Stimulated activated naive B cell treated with anti-CD40 and anti-IgM and Interleukin-4, amounts not matched to agents 10 μg/mL and 1 μg/mL and 100 μg/mL, for 72 hours (primary cell): ENCODE results near the gene HDHD5.
A peak's percentile ranks its signal among the peaks of the same experiment; 100 is the strongest.

Experiments used
- ATAC-seq, 2 donors: fragments of 150-1000 bp; cut with Tn5 transposase; replicated peaks; 2 replicates each; pipeline ENCODE4 v1.10.0; 2021; ENCODE audit warnings: moderate library complexity in 1 of 2
- DNase-seq: peaks from one replicate; pipeline ENCODE4 v3.0.0; 2021
- H3K27ac Mint-ChIP-seq: one replicate; pipeline ENCODE4 v1.8.0; 2022; ENCODE audit warnings: mild to moderate bottlenecking, mixed read lengths
- H3K27me3 Mint-ChIP-seq, 2 donors: one replicate each; pipeline ENCODE4 v1.8.0; 2022; ENCODE audit warnings: mixed read lengths in 2 of 2
- H3K36me3 Mint-ChIP-seq, 2 donors: one replicate each; pipeline ENCODE4 v1.8.0; 2022; ENCODE audit warnings: mixed read lengths in 2 of 2, mild to moderate bottlenecking in 1 of 2
- H3K4me1 Mint-ChIP-seq, 2 donors: one replicate each; pipeline ENCODE4 v1.8.0; 2022; ENCODE audit warnings: mixed read lengths in 2 of 2, mild to moderate bottlenecking in 1 of 2
- H3K4me3 Mint-ChIP-seq, 2 donors: one replicate each; pipeline ENCODE4 v1.8.0; 2022; ENCODE audit warnings: mild to moderate bottlenecking in 2 of 2, mixed read lengths in 2 of 2, moderate library complexity in 1 of 2
- H3K9me3 Mint-ChIP-seq, 2 donors: one replicate each; pipeline ENCODE4 v1.8.0; 2022; ENCODE audit warnings: mixed read lengths in 2 of 2, mild to moderate bottlenecking in 1 of 2

HDHD5 gene

DNA sequence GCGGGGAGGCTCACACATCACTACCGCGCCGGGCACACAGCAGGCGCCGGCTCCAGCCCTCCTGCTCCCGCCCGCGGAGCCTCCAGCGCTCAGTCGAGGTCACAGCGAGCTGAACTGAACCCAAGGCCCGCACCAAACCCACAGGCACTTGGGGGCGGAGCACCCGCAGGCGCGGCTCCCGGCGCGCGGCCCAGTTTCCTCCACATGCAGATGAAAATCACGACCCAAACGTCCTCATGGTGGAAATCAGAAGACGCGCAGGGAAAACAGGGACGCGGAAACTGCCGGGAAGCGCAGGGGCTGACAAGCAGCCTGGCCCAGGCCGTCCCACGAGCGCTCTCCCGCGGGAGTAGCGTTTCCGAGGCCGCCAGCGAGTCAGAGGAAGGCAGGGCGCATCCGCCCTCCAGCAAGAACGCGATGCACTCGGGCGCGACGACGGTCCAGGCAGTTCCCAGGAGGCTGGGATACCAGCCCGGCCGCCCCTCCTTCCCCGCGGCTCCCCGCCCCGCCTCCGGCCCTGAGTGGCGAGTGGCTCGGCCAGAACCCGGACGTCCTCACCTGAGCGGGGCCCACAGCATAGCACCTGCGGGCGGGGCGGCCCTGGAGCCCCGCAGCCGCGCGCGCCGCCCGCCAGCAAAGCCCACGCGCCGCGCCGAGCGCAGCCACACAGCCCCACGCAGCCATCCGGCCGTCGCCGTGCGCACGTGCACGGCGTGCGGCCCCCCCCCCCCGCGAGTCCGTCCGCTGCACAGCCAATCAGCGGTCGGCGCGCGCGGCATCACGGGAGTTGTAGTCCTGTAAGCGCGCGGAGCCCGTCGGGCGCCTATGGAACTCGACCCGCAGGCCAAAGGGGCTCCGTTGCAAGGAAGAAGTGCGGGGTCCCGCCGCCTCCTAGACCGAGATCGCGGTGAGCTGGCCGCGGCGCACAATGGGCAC is at the start of gene HDHD5:
Gene HDHD5, minus strand, starts transcription at position 710 of the 936 bp plus-strand sequence. Its CDS starts 26 bp downstream, at position 684.
- Mint-ChIP-seq H3K36me3 (peaks cover 0 to 3% of the 10 kb centered on the region in 2 donors), H3K27me3 (no peaks in the 10 kb centered on the region), H3K4me3 (peak within 1 kb of the TSS; percentile 87 to 96), H3K4me1 (peaks cover 12 to 26% of the 10 kb centered on the region in 2 donors), H3K9me3 (no peaks in the 10 kb centered on the region), H3K27ac (peak within 1 kb of the TSS; percentile 93)
- peak; percentile 76 for DNase-seq
- peak; percentile 89 to 94 for ATAC-seq

- Mint-ChIP-seq H3K27ac (no peak overlapping the region), H3K27me3 (no peaks in the 10 kb centered on the region), H3K9me3 (no peaks in the 10 kb centered on the region), H3K4me3 (no peak overlapping the region), H3K36me3 (peaks cover 11 to 26% of the 10 kb centered on the region in 2 donors), H3K4me1 (peaks cover 0 to 2% of the 10 kb centered on the region in 2 donors)
- no peak for DNase-seq
- ATAC-seq: peak; percentile 60 to 62
Observed at GRCh38 chr22:17205432-17205831, 46.4 kb upstream of the HDHD5 start.

- H3K4me1 Mint-ChIP-seq: peaks cover 5% of the 10 kb centered on the region in 2 donors
- H3K27me3 Mint-ChIP-seq: no peaks in the 10 kb centered on the region
- no peaks in the 10 kb centered on the region for H3K9me3 Mint-ChIP-seq
- DNase-seq (no peak), ATAC-seq (no peak)
- H3K36me3 Mint-ChIP-seq: peaks cover 11 to 24% of the 10 kb centered on the region in 2 donors
- no peak overlapping the region for H3K4me3 Mint-ChIP-seq
- peak overlapping the region; percentile 2 for H3K27ac Mint-ChIP-seq
Observed at GRCh38 chr22:17201285-17201945, 42.3 kb upstream of the HDHD5 start.

GRCh38 chr22:17199003-17199731 is 40.1 kb upstream of the HDHD5 start:
- no peak for ATAC-seq
- no peaks in the 10 kb centered on the region for H3K27me3 Mint-ChIP-seq
- H3K36me3 Mint-ChIP-seq: peaks cover 11 to 24% of the 10 kb centered on the region in 2 donors
- H3K4me3 Mint-ChIP-seq: no peak overlapping the region
- peaks cover 10% of the 10 kb centered on the region in 2 donors for H3K4me1 Mint-ChIP-seq
- no peak for DNase-seq
- H3K9me3 Mint-ChIP-seq: no peaks in the 10 kb centered on the region
- H3K27ac Mint-ChIP-seq: no peak overlapping the region

GRCh38 chr22:17198170-17199002 is 39.3 kb upstream of the HDHD5 start:
- H3K9me3 Mint-ChIP-seq: no peaks in the 10 kb centered on the region
- H3K27ac Mint-ChIP-seq: no peak overlapping the region
- peaks cover 7 to 22% of the 10 kb centered on the region in 2 donors for H3K36me3 Mint-ChIP-seq
- no peak for DNase-seq
- peaks cover 10% of the 10 kb centered on the region in 2 donors for H3K4me1 Mint-ChIP-seq
- no peaks in the 10 kb centered on the region for H3K27me3 Mint-ChIP-seq
- no peak overlapping the region for H3K4me3 Mint-ChIP-seq
- ATAC-seq: no peak

DNA sequence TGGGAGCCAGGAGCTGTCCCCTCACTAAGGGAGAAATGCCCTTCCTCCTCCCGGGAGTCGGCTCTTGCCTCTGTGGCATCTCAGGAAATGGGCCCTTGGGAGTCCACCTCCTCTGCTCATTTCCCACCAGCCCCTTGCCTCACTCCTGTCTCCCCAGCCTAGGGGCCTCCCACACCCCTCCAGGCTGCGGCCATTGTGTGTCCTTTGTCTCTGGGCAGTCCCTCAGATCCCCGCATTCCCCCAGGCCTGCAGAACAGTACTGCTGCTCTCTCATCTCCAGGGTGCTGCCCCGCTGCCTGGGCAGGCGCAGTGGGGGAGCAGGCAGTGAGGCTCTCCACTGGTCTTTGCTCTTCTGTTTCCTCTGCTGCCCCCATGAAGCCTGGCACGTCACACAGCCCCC is 35.1 kb upstream of the HDHD5 start:
- no peak overlapping the region for H3K4me3 Mint-ChIP-seq
- H3K36me3 Mint-ChIP-seq: peaks cover 3 to 6% of the 10 kb centered on the region in 2 donors
- no peaks in the 10 kb centered on the region for H3K27me3 Mint-ChIP-seq
- no peak for ATAC-seq
- H3K27ac Mint-ChIP-seq: no peak overlapping the region
- H3K9me3 Mint-ChIP-seq: no peaks in the 10 kb centered on the region
- no peak for DNase-seq
- H3K4me1 Mint-ChIP-seq: peaks cover 5 to 10% of the 10 kb centered on the region in 2 donors

- H3K36me3 Mint-ChIP-seq: peaks cover 3 to 6% of the 10 kb centered on the region in 2 donors
- H3K27ac Mint-ChIP-seq: no peak overlapping the region
- H3K9me3 Mint-ChIP-seq: no peaks in the 10 kb centered on the region
- H3K4me3 Mint-ChIP-seq: no peak overlapping the region
- ATAC-seq (no peak), DNase-seq (no peak)
- H3K4me1 Mint-ChIP-seq: peaks cover 5 to 6% of the 10 kb centered on the region in 2 donors
- H3K27me3 Mint-ChIP-seq: no peaks in the 10 kb centered on the region
Observed at GRCh38 chr22:17192186-17192585, 33.1 kb upstream of the HDHD5 start.

- peaks cover 5 to 6% of the 10 kb centered on the region in 2 donors for H3K4me1 Mint-ChIP-seq
Observed at GRCh38 chr22:17191163-17191784, 32.2 kb upstream of the HDHD5 start.

DNA sequence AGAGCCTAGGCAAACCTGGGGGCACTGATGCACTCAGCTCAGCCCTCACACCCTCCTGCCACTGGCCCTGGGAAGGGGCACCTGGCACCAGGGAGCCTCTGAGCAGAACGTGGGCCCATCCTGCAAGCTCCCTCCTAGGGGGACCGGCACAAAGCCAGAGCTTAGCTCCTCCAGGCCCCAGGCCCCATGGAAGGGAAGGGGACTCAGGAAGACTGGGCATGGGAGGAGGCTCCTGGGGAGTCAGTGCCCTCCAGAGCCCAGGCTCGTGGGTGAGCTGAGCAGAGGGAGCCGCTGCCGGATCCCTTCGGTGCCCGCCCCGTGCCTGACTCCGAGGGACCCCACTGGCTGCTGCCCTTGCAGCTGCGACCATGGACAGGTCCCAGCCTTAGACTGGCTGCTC is 31.6 kb upstream of the HDHD5 start:
- no peaks in the 10 kb centered on the region for H3K27me3 Mint-ChIP-seq
- ATAC-seq (no peak), DNase-seq (no peak)
- H3K36me3 Mint-ChIP-seq: peaks cover 6 to 10% of the 10 kb centered on the region in 2 donors
- no peak overlapping the region for H3K27ac Mint-ChIP-seq
- H3K4me3 Mint-ChIP-seq: no peak overlapping the region
- peaks cover 5 to 6% of the 10 kb centered on the region in 2 donors for H3K4me1 Mint-ChIP-seq
- H3K9me3 Mint-ChIP-seq: no peaks in the 10 kb centered on the region

More at GRCh38 chr22:17191163-17191784, 32.2 kb upstream of the HDHD5 start:
- ATAC-seq (no peak), DNase-seq (no peak)
- Mint-ChIP-seq H3K27ac (peak overlapping the region; percentile 25), H3K9me3 (no peaks in the 10 kb centered on the region), H3K36me3 (peaks cover 3 to 6% of the 10 kb centered on the region in 2 donors), H3K27me3 (no peaks in the 10 kb centered on the region), H3K4me3 (no peak overlapping the region)

GRCh38 chr22:17176715-17177114 is 17.6 kb upstream of the HDHD5 start:
- DNase-seq (no peak), ATAC-seq (no peak)
- Mint-ChIP-seq H3K4me3 (no peak overlapping the region), H3K27ac (no peak overlapping the region), H3K27me3 (no peaks in the 10 kb centered on the region), H3K36me3 (peaks cover 7 to 14% of the 10 kb centered on the region in 2 donors), H3K9me3 (no peaks in the 10 kb centered on the region), H3K4me1 (peaks cover 2 to 11% of the 10 kb centered on the region in 2 donors)

GRCh38 chr22:17172029-17172833 is 13.2 kb upstream of the HDHD5 start:
- no peaks in the 10 kb centered on the region for H3K27me3 Mint-ChIP-seq

DNA sequence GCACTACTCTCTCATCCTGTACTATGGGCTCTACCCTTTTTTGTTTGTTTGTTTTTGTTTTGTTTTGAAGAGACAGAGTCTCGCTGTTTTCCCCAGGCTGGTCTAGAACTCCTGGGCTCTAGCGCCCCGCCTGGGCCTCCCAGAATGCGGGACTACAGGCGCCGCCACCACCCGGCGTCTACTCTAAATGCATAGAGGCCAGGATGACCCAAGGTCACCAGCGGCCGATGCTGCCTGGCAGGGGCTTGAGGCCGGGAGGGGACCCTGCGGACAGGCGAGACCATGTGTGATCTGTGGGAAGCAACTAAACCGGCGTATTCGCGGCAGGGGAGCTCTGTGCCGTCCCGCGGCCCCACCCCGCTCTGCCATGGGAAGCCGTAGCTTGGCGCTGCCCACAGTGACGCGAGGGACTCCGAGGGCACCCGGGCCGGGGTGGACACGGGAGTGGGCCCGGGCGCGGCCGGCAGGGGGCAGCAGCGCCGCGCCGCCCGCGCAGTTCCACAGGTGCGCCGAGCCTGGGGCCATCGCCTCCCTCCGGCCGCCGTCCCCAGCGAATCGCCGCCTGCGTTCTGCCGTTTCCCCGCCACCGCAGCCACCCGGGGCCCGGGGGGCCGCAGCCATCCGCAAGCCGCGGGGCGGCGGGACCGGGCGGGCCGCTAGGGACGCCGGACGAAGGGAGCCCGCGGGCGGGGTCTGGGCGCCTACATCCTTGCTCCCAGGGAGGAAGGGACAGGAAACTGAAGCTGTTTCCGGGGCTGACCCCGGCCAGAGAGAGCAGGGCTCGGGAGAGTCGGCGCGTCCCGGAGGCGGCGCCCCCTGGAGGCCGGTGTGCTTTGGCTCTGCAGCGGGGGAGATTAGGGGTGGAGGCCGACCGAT is 12.3 kb upstream of the HDHD5 start:
- H3K27me3 Mint-ChIP-seq: no peaks in the 10 kb centered on the region
- H3K9me3 Mint-ChIP-seq: no peaks in the 10 kb centered on the region
- peaks cover 4 to 12% of the 10 kb centered on the region in 2 donors for H3K4me1 Mint-ChIP-seq
- ATAC-seq (peak; percentile 95), DNase-seq (peak; percentile 85)
- H3K36me3 Mint-ChIP-seq: no peaks in the 10 kb centered on the region
- H3K27ac Mint-ChIP-seq: peak overlapping the region; percentile 87
- peak overlapping the region; percentile 88 to 90 for H3K4me3 Mint-ChIP-seq

More at GRCh38 chr22:17172029-17172833, 13.2 kb upstream of the HDHD5 start:
- ATAC-seq: no peak
- H3K36me3 Mint-ChIP-seq: no peaks in the 10 kb centered on the region
- H3K27ac Mint-ChIP-seq: peak overlapping the region; percentile 80
- H3K4me1 Mint-ChIP-seq: peaks cover 4 to 12% of the 10 kb centered on the region in 2 donors
- H3K9me3 Mint-ChIP-seq: no peaks in the 10 kb centered on the region
- no peak for DNase-seq
- peak overlapping the region; percentile 83 to 90 for H3K4me3 Mint-ChIP-seq
